Measurements from ENCODE around the gene TBC1D17.

The TBC1D17 gene

DNA sequence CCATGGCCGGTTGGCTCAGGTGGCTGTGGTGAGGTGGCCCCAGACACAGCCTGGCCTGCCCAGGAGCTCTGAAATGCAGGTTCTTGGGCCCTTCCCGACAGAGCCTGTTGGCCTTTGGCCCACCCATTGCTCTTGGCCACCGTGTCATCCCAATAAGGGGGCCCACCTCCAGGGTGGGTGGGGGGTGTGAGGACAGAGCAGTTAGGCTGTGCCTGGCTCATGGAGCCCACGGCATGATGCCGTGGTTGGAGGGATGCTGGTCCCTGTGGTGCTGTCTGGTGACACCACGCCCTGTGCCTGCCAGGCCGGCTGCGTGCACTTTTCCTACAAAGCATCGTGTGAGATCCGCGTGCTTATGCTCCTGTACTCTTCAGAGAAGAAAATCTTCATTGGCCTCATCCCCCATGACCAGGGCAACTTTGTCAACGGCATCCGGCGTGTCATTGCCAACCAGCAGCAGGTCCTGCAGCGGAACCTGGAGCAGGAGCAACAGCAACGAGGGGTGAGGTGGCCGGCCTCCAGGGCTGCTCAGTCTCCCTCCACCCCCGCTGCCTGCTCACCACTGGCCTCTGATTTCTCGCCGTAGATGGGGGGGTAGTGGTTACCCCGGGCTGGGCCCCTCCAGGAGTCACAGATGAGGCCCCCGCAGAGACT lies 17.7 kb upstream of the TBC1D17 start:
- DNase-seq (ENCODE audit: extremely low spot score, insufficient read length, low read depth): no peak
- no peak for FAIRE-seq

DNA sequence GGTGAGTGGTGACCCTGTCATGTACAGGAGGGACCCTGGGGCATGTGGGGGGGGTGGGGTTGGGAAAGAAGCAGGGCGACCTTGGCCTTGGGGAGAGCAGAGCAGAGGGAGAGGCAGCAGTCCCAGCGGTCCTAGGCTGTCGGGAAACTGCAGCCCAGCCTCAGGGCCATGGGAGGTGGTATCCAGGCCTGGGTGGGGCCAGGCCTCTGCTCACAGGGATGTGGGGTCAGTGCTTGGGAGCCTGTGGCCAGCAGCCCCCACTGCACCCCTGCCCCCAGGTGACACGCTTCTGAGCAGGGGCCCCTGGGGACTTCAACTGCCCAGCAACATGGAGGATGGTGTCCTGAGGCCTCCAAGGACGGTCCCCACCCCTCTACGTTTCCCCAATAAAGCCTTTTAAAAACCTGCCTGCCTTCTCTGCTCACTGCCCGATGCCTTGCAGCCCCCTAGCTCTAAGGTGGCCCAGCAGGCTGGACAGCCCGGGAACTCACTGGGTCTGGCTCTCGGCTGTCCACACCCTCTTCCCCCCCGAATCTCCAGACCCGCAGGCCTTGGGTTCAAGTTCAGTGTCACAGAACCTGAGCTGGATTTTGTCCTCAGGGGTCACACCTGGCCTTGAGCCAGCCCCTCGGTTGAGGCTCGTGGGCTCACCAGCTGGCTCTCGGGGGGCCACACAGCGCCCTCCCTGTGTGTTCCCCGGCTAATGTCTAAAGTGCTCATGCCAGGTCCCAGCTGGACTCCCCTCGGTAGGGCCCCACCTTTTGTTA lies 17.0 kb upstream of the TBC1D17 start:
- FAIRE-seq (no peak), DNase-seq (ENCODE audit: extremely low spot score, insufficient read length, low read depth) (no peak)

DNA sequence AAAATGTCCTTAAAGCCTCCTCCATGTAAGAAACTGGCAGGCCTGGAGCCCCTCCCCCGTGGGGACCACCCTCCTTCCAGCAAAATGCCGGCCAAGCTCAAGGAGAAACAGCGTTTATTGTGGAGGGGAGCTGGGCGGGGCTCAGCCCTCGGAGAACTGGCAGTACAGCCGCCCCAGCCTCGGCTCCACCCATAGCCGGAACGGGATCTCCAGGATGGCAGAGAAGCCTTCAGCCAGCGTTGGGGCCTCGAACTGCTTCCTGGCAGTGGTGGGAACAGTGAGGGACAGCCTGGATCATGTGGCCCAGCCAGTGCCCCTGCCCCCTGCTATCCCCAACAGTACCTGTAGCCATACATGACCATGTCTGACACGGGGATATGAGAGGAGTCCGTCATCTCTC lies 16.4 kb upstream of the TBC1D17 start:
- no peak for DNase-seq (ENCODE audit: extremely low spot score, insufficient read length, low read depth)
- FAIRE-seq: no peak

DNA sequence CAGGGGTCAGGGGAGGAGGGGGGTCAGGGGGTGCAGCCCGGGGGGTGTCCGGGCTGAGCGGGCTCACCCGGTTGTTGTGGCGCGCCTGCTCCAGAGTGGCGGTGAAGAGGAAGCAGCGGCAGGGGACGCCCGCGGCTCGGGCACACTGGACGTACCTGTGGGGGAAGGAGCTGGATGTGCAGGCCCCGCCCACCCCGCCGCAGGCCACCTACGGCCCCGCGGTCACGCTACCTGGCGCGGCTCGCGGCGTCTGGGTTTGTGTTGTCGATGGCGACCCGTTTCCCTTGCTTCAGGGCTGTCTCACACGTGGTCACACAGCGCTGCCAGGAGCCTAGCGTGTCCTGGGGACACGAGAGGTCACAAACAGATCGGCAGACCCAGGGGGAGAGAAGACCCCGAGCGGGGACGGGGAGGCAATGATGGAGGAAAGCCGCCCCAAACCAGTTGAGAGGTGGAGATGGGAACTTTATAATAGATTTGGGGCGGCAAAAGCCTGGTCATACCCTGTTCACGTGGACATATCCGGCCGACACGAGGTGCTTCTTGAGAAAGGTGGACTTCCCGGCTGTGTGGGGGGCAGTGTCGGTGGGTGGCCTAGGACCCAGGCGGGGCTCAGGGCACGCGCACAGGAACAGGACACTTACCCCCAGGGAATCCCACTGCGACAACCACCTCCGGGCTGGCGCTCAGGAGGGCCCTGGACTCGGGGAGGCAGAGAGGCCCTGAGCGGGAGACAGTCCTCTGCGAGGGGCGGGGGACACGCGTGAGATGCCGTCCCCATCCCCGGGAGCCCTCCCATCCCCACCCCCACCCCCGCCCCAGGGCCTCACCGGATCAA lies 15.7 kb upstream of the TBC1D17 start:
- no peak for DNase-seq (ENCODE audit: extremely low spot score, insufficient read length, low read depth)

DNA sequence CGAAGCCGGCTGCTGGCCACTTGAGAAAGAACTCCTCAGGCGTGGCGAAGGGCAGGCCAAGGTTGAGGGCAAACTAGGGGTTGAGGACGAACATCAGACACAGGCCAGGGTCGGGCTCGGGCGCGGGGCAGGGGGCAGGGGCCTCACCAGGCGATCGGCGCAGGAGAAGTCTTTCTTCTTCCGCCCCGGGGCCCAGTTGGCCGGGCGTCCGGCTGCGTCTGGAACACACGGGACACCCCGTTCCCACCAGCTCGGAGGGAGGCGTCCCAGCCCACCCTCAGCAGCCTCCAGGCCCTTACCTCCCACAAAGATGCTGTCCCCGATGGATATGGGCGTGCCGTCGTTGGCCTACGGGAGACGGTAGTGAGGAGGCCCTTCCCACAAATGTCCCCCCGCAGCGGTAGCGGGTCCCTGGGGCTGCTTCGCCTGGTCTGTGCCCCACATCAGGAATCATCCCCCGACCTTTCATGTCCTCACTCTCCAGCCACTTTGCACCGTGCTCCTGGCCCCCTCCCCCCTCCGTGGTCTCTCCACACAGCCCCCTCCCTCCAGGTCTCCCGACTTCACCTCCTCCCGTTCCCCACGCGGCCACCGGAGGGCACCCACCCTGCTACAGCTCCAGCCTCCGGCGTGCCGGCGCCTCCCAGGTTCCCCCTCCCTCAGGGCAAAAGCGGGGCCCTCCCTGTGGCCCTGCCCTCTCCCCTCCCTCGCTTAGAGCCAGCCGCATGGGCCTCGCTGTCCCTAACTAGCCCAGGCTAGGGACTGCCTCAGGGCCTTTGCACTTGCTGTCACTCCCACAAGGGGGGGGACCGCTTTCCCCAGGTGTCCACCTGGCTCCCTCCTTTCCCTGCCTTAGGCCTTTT lies 14.9 kb upstream of the TBC1D17 start:
- FAIRE-seq (no peak), DNase-seq (ENCODE audit: extremely low spot score, insufficient read length, low read depth) (no peak)

More for the DNA sequence above, 15.7 kb upstream of the TBC1D17 start:
- FAIRE-seq: no peak

DNA sequence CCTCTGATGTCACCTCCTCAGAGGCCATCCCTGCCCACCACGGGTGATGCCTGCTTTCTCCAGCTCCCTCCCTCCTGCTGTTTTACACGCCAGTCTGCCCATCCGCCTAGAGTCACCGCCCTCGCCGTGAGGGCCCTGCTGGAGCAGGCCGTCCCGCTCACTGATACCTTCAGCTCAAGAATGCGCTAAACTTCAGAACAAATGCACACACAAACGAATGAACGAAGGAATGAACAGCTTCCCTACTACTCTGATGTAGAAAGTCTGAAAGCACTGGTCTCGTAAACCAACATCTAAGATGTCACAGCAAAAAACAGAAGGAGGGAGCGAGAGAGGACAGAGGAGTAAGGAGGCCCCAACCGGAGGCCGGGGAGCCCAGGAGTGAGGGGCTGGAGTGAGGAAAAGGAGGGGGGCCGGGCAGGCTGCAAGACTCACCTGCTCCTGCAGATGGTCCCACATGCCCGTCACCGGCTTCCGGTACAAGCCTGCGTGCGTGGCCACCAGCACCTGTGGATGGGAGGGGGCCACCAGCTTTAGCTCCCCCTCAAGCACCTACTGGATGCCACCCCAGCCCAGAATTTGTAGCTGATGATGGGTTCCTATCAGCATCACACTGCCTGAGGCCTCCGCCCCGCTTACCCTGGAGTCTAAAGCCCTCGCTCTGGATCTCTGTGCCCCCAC lies 14.1 kb upstream of the TBC1D17 start:
- FAIRE-seq: no peak

DNA sequence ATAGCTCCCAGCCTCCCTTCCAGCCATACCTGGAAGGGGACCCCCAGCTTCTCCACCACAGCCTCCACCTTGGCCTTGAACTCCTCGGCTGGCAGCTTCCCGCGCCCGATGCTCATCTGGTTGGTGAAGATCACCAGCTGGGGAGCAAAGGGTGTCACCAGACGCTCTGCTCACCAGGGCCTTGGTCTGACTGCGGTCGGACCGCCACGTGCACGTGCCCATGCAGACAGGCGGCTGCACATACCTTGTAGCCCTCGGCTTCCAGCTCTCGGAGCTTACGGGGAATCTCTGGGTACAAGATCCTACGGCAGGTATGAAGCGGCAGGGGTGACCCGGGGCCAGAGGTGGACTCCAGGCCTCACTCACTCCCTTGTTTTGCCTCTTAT lies 13.6 kb upstream of the TBC1D17 start:
- no peak for DNase-seq (ENCODE audit: extremely low spot score, insufficient read length, low read depth)
- FAIRE-seq: no peak

More for the DNA sequence above, 14.1 kb upstream of the TBC1D17 start:
- no peak for DNase-seq (ENCODE audit: extremely low spot score, insufficient read length, low read depth)

DNA sequence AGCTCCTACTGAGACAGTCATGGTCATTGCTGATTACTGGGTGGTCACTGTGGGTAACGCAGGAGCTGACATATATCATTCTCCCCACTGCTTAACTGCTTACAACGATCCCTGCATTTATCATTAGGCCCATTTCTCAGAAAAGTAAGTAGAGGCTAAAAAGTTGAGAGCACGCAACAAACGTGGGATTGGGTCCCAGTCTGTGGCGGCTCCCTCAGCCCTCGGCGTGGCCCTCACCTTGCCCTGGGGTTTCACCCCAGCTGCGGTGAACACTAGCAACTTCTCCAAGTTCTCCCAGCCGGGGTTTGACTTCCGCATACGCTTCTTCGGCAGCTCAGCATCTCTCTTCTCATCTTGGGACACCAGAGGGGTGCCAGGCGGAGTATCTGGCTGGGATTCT lies 12.6 kb upstream of the TBC1D17 start:
- FAIRE-seq (no peak), DNase-seq (ENCODE audit: extremely low spot score, insufficient read length, low read depth) (no peak)

DNA sequence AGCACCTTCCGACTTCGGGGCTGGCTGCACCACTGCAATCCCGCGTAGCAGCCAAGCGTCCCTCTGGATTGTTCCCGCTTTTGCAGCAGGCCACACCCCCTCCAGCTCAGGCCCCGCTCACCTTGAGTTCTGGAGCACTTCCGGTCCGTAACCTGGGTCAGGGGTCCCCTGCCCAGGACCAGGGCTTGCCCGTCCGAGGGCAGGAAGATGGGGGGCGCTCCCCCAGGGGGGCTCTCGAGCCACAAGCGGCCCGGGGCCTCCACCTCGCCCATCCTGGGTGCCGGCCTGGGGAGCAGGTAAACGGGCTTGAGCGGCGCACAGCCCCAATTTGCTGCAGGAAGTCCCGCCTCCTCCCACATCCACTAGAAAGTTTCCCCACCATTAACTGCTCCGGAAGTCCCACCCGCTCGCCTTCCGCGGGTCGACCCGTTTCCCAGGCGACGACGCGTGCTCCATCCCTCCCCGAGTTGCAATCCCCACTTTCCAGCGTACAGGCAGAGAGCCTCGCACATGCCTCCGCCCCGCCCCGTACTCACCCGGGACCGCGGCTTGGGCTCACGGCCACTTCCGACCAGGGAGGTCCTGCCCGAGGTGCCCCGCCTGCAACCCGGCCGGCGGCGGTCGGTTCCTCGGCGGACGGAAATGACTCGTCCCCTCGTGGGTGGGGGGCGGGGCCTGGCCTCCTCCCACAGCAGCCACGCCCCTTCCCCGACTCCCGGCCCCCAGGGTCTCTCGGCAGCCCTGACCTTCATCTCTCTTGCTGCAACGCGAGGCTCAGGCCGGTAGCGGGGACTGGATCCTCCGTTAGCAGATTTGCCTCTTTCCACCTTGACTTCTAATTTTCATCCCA lies 10.3 kb upstream of the TBC1D17 start, which contains the start of gene PNKP:
TSS of gene PNKP (minus strand) at position 644 of the 850 bp plus-strand sequence. CDS start at position 272, 372 bp downstream.
- FAIRE-seq (peak; percentile 92), DNase-seq (ENCODE audit: extremely low spot score, insufficient read length, low read depth) (peak; percentile 82)

DNA sequence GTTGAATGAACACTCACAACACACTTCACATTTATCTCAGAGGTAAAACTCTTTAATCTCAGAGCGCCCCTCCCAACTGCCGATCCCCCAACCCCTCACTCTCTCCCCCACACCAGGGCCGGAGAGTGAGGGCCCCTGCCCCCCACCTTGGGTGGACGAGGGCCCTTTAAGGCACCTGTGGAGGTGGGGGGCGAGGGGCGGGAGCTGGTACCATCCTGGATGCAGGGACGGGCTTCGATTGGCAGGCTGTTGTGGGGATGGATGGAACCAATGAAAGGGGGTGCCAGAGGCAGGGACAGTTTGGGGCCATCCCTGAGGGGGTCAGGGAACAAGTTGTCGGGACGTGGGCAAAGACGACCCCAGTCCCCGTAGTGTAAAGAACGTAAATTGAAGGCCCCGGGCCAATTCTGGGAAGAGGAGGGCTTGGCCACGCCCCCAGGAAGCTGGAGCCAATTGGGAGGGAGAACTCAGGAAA lies 8.5 kb upstream of the TBC1D17 start:
- no peak for FAIRE-seq

DNA sequence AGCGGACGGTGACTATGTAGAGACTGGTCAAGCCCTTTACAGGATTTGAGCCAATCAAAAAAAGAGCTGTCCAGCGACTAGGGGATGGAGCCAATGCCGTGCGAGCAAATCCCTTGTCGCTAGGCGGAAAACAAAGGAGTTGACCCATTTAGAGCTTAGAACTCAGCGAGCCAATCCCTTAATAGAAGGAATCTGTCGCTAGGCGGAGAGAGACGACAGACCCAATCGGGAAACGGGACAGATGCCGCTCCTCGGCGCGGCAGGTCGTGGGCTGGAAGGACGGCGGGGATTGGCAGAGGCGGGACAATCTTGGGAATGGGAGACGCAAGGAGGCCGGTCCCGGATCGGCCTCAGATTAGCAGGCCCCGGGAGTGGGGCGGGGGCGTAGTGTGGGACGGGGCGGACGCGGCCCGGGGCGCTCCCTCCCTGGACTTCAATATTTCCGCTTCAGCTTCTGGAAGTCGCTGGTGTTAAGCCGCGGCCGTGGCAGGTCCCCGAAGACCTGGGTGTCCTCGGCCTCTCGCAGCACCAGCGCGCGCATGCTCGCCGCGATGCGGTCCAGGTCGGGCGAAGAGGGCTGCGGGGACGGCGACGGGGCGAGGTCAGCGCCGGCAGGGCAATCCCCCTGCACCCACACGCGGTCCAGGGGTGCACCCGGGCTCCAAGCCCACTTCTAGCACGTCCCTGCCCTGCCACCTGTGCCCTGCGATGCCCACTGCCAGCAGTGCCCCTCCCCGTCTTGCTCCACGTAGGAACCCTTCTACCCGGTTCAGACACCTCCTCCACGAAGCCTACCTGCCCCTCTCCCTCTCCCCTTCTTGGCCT lies 7.8 kb upstream of the TBC1D17 start:
- DNase-seq (ENCODE audit: extremely low spot score, insufficient read length, low read depth) (peak; percentile 73), FAIRE-seq (peak; percentile 100)

More for the DNA sequence above, 8.5 kb upstream of the TBC1D17 start:
- DNase-seq (ENCODE audit: extremely low spot score, insufficient read length, low read depth): no peak

DNA sequence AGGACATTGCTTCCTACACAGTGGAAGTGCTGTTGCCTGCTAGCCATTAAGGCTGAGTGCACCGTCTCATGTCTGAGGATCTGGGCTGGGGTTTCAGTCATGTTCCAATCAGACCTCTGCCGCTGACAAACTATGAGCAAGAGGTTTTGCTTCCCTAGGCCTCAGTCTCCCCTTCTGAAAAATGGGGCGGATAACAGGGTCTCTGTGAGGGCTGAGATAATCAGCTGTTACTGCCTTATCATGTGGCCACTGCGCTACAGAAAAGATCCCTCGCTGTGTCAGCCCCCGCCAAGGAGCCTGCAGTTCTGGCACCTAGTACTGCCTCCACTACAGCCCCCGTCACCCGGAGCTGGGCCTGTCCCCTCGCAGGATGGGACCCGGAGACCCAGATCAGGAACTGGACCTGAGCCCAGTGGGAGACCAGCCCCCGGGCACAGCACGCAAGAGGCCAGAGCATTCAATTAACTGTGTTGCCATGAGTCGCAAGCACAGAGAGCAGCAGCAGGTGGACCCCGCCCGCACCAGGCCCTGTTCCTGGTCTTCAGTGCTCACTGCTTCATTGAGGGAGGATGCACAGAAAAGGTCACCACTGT lies 7.1 kb upstream of the TBC1D17 start:
- FAIRE-seq: no peak

DNA sequence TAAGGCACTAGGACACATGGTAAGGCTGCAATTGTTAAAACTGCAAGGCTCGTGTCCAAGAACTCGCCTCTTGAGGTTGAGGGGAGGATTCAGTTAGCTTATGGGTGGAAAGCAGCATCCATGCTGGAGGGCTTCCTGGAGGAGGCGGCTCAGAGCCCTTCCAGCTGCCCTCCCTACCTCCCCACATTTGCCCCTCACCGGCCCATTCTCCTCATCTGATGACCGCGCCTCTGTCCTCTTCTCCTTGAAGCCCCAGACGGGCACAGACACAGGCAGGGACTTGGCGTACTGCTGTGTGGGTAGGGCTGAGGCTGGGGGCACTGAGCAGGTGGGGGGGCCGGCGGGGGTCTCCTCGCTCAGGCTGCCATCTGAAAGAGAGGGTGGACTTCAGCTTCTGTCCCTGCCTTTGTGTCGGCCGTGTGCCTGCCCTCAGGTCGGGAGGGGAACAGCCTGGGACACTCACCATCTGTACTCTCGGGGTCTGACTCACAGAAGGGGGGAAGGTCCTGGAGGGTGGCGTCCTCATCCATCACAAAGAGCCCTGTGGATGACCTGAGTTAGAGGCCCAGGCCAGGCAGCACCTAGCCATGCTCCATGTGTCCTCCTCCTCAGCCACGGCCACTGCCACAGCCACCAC lies 6.0 kb upstream of the TBC1D17 start:
- FAIRE-seq (no peak), DNase-seq (ENCODE audit: extremely low spot score, insufficient read length, low read depth) (no peak)

More for the DNA sequence above, 7.1 kb upstream of the TBC1D17 start:
- DNase-seq (ENCODE audit: extremely low spot score, insufficient read length, low read depth): no peak

DNA sequence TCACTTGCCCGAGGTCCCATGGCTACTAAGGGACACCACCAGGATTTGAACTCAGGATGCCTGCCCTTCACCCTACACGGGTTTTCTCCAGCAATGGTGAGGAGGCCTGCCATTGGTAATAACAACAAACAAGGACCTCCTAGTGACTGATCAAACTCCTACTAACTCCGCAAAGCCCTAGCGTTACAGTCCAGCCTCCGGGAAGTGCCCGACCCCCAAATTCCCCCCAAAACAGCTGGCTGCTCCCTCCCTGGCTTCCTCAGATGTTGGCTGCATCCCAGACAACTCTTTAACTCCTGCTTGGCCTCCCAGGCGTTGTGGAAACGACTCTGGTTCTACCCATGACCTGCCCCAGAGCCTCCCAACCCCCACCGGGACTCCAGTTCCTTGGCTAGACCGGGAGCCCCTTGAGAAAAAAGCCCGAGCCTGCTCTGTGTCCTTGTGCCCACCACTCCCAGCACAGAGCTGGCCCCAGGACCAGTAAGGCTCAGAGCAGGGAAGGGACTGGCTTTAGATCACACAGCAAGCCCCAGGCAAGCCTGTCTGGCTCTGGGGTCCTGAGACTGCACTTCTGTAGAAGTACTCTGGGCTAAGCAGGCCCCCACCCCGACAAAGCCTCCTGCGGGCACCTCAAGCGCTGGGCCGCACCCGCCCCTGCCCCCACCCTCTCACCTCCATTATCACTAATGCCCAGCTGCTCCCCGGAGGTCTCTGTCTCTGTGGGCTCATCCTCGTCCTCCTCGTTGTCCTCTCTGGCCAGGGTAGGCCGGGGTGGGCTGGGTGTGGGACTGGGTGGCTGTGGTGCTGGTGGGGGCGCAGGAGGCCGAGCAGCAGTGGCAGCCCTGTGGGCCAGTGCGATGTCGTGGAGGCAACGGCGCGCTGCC lies 5.0 kb upstream of the TBC1D17 start:
- FAIRE-seq (no peak), DNase-seq (ENCODE audit: extremely low spot score, insufficient read length, low read depth) (no peak)

DNA sequence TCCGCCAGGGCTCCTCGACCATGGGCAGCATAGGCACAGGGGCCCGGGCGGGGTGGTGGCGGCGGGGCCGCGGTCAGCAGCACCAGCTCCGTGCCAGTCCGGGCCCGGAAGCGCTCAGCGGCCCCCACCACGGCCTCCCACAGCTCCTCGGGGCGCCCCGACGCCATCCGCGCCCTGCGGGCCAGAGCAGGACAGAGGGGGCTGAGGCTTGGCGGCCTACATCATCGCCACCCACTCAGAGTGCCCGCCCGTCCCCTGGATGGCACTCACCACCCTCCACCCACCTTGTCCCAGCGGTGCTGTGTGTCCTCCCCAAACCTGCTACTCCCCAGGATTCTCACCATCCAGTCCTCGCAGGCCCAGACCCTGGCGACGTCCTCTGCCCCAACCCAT lies 4.4 kb upstream of the TBC1D17 start:
- no peak for FAIRE-seq
- DNase-seq (ENCODE audit: extremely low spot score, insufficient read length, low read depth): no peak

DNA sequence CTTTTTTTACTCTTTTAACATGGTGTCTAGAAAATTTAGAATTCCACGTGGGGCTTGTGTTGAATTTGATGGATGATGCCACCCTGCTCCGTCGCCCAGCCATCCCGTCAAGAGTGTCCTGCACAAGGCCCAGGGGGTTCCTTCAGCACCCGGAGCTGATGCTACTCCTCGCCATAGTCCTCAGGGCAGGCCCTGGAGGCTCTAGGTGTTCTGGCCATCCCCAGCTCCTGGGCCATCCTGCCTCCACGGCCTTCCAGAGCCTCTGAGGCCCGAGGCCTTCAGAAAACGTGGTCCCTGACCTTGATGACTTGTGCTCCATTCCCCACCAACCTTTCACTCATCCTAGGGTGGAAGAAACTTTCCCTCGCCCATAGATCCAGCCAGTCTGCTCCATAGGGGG lies 3.7 kb upstream of the TBC1D17 start:
- FAIRE-seq (no peak), DNase-seq (ENCODE audit: extremely low spot score, insufficient read length, low read depth) (no peak)
